AG10803 (cell line): Measurements from ENCODE around the gene COQ6.
"Not testable (repeated sequence)": the region's sequence is repeated elsewhere in the genome, so short reads cannot be mapped to it uniquely, and the experiment has no call there.

Experiments used
- DNase-seq: peaks from one replicate; pipeline ENCODE4 v3.0.0; 2010; ENCODE audit warnings: low read depth
- H3K4me3 ChIP-seq: 2 replicates; pipeline ENCODE4 v1.5.1; 2011; ENCODE audit warnings: mild to moderate bottlenecking, low read length, control low read depth
- CTCF ChIP-seq: conservative IDR thresholded peaks from 2 replicates; pipeline ENCODE4 v1.5.1; 2011; ENCODE audit warnings: mild to moderate bottlenecking, low read length, control low read depth, inconsistent platforms

COQ6 gene

GRCh38 chr14:73949752-73950734, at the start of gene COQ6, which contains the start of gene FAM161B:
COQ6 (plus strand) TSS chr14:73950302; CDS start chr14:73950333, 31 bp downstream.
FAM161B (minus strand) TSS chr14:73950094; CDS start chr14:73950026, 68 bp downstream.
- H3K4me3 ChIP-seq, result peak within 1 kb of the TSS; percentile 96
- peak; percentile 95 for DNase-seq
- TF ChIP-seq CTCF, result peak; percentile 0; the same call in 1 of the 2 replicates

GRCh38 chr14:73903028-73903427, 47.1 kb upstream of the COQ6 start:
- DNase-seq, result no peak
- no peak for TF ChIP-seq CTCF
- H3K4me3 ChIP-seq, result no peak overlapping the region

GRCh38 chr14:73909681-73910080, 40.4 kb upstream of the COQ6 start:
- H3K4me3 ChIP-seq, result no peak overlapping the region

GRCh38 chr14:73913256-73913655, 36.8 kb upstream of the COQ6 start:
- no peak for TF ChIP-seq CTCF
- no peak overlapping the region for H3K4me3 ChIP-seq
- no peak for DNase-seq

More at GRCh38 chr14:73909681-73910080, 40.4 kb upstream of the COQ6 start:
- DNase-seq, result no peak
- no peak for TF ChIP-seq CTCF

GRCh38 chr14:73916324-73916723, 33.8 kb upstream of the COQ6 start:
- TF ChIP-seq CTCF, result no peak
- H3K4me3 ChIP-seq, result no peak overlapping the region
- DNase-seq, result no peak

- not testable (repeated sequence) for DNase-seq, H3K4me3 ChIP-seq
Observed at GRCh38 chr14:73919457-73919856, 30.6 kb upstream of the COQ6 start.

- no peak for TF ChIP-seq CTCF
- H3K4me3 ChIP-seq, result no peak overlapping the region
- DNase-seq, result no peak
Observed at GRCh38 chr14:73924337-73924736, 25.8 kb upstream of the COQ6 start.
